NCI-H526 treated with DMSO at 0.1 percent for 48 hours (cell line): Measurements from ENCODE around the gene CCDC116.
A peak's percentile ranks its signal among the peaks of the same experiment; 100 is the strongest.
"Not testable (repeated sequence)": the region's sequence is repeated elsewhere in the genome, so short reads cannot be mapped to it uniquely, and the experiment has no call there.

Source experiments
- DNase-seq: peaks from one replicate; lab custom pipeline; 2025; lab: John Stamatoyannopoulos, UW

The CCDC116 gene

GRCh38 chr22:21632237-21632895, at the start of gene CCDC116:
Gene CCDC116 (plus strand): TSS chr22:21632760. CDS start chr22:21633182, 422 bp downstream.
- peak; percentile 22 for DNase-seq

GRCh38 chr22:21582801-21583740, 49.5 kb upstream of the CCDC116 start:
- no peak for DNase-seq

- no peak for DNase-seq
Observed at GRCh38 chr22:21585389-21585788, 47.2 kb upstream of the CCDC116 start.

GRCh38 chr22:21587803-21588611, 44.6 kb upstream of the CCDC116 start:
- no peak for DNase-seq

- no peak for DNase-seq
Observed at GRCh38 chr22:21589396-21589795, 43.2 kb upstream of the CCDC116 start.

GRCh38 chr22:21590809-21591641, 41.5 kb upstream of the CCDC116 start:
- no peak for DNase-seq

GRCh38 chr22:21591695-21592094, 40.9 kb upstream of the CCDC116 start:
- no peak for DNase-seq

- DNase-seq = no peak
Observed at GRCh38 chr22:21592422-21592821, 40.1 kb upstream of the CCDC116 start.

GRCh38 chr22:21593406-21594232, 38.9 kb upstream of the CCDC116 start:
- DNase-seq = no peak

GRCh38 chr22:21594865-21595452, 37.6 kb upstream of the CCDC116 start:
- DNase-seq = no peak

GRCh38 chr22:21596356-21597135, 36.0 kb upstream of the CCDC116 start:
- not testable (repeated sequence) for DNase-seq

- no peak for DNase-seq
Observed at GRCh38 chr22:21598302-21598701, 34.3 kb upstream of the CCDC116 start.

GRCh38 chr22:21599053-21599893, 33.3 kb upstream of the CCDC116 start:
- no peak for DNase-seq

GRCh38 chr22:21602579-21602978, 30.0 kb upstream of the CCDC116 start:
- DNase-seq = no peak

GRCh38 chr22:21603973-21604372, 28.6 kb upstream of the CCDC116 start:
- no peak for DNase-seq

- no peak for DNase-seq
Observed at GRCh38 chr22:21605887-21606564, 26.5 kb upstream of the CCDC116 start.

GRCh38 chr22:21606775-21607174, 25.8 kb upstream of the CCDC116 start:
- no peak for DNase-seq
